Raji (cell line): Measurements from ENCODE around the gene DOCK6.

Experiments
- POLR2A ChIP-seq: IDR thresholded peaks from 2 replicates; pipeline ENCODE4 v1.6.1; 2011; ENCODE audit warnings: low read depth, low read length, control low read depth; ENCODE audit not compliant: insufficient read depth

The DOCK6 gene

DNA sequence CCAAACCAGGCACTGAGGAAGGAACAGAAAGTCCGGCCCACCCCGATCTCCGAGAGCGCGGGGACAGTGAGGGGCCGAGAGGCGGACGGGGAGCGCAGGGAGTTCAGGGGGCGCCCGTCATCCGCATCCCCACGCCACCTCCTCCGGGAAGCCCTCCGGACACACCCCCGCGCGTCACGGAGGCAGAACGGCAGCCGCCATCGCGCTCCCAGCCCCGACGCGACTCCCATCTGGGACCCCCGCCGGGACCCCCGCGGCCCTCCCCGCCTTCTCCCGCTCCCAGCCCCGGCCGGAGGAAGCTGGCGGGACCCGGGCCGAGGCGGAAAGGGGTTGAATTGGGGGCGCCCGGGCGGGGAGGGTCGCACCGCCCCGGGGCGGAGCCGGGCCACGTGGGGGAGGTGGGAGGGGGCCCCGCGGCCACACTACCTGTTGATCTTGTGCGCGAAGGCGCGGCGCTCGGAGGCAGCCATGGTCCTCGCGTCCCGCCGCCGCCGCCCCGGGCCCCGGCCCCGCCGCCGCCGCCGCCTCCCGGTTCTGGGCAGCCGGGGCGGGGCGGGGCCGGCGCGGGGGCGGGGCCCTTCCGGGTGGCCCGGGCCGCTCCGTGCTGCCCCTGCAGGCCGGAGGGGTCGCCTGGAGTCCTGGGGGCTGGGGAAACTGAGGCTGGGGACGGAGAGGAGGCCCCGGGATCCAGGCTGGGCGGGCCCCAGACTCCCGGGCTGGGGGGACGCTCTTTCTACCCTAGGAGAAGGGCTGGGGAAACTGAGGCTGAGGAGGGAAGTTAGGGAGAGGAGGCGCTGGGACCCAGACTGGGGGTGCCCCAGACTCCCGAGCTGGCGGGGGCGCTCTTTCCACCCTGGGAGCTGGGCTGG, at the start of gene DOCK6:
DOCK6 (minus strand) TSS at position 554 of the 869 bp plus-strand sequence; CDS start at position 470, 84 bp downstream.
- no peak for TF ChIP-seq POLR2A

DNA sequence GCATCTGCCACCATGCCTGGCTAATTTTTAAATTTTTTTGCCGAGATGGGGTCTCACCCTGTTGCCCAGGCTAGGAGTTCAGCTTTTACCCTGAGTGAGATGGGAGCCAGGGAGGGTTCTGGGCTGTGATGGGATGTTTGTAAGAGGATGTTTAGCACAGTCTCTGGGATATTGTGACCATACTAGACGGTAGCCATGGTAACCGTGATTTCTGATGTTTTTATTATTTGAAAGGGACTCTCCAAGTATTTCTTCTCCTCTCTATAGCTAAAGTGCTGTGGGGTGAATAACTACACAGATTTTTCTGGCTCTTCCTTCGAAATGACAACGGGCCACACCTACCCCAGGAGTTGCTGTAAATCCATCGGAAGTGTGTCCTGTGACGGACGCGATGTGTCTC, 44.0 kb upstream of the DOCK6 start:
- no peak for TF ChIP-seq POLR2A

DNA sequence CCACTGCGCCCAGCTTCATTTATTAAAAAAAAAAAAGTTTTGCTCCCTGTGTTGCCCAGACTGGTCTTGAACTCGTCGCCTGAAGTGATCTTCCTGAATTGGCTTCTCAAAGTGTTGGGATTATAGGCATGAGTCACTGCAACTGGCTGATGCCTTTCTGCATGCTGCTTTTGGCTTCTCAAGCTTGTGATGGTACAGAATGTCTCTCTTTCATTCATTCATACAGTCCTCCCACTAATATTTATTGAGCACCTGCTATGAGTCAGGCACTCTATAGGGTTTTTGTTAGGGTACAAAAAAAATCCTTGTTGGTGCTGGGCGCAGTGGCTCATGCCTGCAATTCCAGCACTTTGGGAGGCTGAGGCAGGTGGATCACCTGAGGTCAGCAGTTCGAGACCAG, 42.6 kb upstream of the DOCK6 start:
- no peak for TF ChIP-seq POLR2A

DNA sequence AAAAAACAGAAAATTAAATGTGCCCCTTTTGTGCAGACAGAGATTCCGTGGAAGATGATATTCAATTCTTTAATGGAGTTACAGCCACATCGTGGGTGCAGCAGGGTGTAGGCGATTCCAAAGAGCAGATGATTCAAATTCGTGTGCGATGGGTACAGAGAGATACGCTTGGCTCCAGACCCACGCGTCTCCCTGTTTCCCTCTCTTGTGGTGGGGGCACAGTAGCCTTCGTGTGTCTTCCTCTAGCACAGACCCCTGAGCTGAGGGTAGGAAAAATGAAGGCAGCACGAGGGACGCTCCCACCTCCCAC, 38.4 kb upstream of the DOCK6 start:
- TF ChIP-seq POLR2A: no peak

- TF ChIP-seq POLR2A: no peak
These were observed 37.9 kb upstream of the DOCK6 start for GRCh38 chr19:11299946-11300810.

DNA sequence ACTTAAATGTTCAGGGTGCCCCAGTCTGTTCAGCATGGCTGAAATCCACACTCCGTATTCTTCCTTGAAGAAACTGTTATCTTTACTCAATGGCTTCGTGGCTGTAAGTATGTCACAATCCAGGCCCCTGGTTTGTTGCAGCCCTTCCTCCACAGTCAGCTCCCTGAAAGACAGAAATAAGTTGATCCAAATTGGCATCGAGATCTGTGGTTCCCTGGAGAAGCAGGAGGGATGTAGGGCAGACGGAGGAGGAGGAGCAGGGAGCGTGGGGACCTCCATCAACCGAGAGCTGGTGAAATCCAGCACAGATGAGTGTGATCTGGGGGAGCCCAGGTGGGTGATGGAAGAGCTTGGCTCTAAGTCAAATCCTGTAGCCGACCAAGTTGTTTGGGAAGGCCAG, 33.9 kb upstream of the DOCK6 start:
- TF ChIP-seq POLR2A: no peak

DNA sequence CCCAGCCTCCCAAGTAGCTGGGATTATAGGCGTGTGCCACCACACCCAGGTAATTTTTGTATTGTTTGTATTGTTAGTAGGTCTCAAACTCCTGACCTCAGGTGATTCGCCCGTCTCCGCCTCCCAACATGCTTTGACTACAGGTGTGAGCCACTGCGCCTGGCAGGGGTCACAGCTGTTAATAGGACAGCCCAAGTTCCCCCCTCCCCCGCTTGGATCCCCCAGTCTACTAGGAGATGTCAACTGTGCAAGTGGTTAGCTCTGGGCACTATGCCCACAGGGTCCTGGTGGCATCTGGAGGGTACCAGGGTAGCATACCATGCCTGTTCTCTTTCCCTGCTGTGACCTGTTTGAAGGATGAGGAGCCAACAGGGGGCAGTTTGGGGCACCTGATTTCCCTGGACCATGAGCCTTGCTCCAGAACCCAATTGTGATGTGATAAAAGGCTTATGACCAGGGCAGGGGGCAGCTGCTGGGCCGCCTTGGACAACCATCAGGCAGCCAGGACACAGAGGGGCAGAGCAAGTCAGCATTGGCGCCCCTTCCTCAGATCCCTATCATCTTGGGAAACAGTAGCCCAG, 33.4 kb upstream of the DOCK6 start, which contains the start of gene TSPAN16:
TSPAN16 (plus strand) TSS at position 496 of the 581 bp plus-strand sequence. CDS start 138 bp downstream, outside the sequence.
- no peak for TF ChIP-seq POLR2A

- TF ChIP-seq POLR2A: no peak
These were observed 32.9 kb upstream of the DOCK6 start for GRCh38 chr19:11295180-11295579.

DNA sequence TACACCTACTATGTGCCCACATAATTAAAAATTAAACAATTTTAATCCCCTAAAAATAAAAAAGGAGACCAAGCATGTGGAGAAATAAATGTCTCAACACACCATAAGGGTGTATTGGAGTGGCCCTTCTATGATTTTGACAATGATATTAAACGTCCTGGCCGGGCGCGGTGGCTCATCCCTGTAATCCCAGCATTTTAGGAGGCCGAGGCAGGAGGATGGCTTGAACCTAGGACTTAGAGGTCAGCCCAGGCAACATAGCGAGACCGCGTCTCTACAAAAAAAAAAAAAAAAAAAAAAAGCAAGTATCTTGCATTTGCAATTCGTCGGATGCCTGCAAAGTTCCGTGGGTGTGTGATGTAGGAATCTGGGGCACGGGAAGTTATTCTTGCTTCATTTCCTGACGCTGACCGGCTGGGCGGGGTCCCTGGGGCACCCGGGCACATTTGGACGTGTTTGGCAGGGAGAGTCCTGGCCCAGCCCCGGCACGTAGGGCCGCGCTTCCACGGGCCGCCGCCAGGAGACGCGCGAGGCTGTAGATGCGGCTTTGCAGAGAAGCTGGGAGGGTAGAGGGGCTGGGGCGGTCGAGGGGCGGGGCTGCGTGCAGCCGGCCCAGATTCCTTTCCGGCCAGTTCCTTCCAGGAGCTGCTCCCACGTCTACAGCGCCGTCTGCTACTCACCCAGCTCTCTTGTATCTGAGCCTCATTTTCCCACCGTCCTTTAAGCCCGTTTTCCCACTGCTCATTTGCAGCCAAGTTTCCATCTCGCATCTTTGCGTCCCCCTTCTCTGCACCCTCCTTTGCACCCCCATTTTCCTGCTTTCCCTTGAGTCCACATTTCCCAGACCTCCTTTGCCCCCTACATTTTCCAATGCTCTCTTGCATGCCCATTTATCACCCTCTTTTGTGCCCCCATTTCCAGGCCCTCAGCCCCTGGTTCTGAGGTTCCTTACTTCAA, 31.4 kb upstream of the DOCK6 start:
- no peak for TF ChIP-seq POLR2A

- no peak for TF ChIP-seq POLR2A
These were observed 29.7 kb upstream of the DOCK6 start for GRCh38 chr19:11291991-11292390.

GRCh38 chr19:11291415-11291814, 29.1 kb upstream of the DOCK6 start:
- no peak for TF ChIP-seq POLR2A

DNA sequence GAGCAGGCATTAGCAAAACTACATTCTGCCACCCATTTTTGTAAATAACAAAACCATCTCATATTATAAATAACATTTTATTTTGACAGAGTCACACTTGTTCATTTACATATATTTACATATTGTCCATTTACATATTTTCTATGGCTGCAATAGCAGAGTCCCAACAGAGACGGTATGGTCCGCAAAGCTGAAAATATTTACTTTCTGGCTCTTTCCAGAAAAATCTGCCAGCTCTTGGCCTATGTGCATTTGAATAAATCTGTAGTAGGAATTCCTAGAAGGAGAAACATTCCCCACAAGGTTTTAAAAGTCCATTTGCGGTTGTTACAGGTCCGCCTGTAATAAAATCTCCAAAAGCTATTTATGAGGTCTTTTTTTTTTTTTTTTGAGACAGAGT, 27.9 kb upstream of the DOCK6 start:
- TF ChIP-seq POLR2A: no peak

DNA sequence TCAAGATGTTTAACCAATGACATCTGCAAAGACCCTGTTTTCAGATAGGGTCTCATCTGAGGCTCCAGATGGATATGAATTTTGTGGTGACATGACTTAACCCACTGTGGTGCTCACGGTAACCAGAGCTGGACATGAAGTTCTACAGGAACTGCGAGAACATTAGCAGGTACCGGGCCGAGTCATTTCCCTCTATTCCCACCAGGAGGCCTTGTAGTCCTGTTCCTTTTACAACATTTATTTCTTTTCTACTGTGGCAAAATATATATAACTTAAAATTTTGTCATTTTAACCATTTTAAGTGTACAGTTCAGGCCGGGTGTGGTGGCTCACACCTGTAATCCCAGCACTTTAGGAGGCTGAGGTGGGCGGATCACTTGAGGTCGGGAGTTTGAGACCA, 26.0 kb upstream of the DOCK6 start:
- no peak for TF ChIP-seq POLR2A

DNA sequence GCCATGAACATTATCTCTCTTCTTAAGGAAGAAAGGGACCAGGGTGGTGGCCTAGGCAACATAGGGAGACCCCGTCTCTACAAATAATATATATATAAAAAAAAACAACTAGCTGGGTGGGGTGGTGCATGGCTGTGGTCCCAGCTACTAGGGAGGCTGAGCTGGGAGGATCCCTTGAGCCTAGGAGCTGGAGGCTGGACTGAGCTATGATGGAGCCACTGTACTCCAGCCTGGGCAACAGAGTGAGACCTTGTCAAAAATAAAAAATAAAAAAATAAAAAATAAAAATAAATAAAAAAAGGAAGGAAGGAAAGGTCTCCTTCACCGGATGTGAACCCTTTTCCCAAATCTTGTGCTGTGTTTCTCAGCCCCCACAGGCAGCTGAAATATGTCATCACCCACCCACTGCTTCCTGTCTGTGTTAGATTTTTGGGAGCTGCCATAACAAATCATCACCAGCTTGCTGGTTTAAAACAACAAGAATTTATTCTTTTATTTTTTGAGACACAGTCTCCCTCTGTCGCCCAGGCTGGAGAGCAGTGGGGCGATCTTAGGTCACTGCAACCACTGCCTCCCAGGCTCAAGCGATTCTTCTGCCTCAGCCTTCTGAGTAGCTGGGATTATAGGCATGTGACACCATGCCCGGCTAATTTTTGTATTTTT, 24.1 kb upstream of the DOCK6 start:
- TF ChIP-seq POLR2A: no peak
